H1 (cell line): ENCODE measurements around the gene NFE2L2.
"Not testable (repeated sequence)": the region's sequence is repeated elsewhere in the genome, so short reads cannot be mapped to it uniquely, and the experiment has no call there.

ENCODE experiments used
- ASH2L ChIP-seq: fragments of 200-600, 300-600 bp; sonication (generic); IDR thresholded peaks from one replicate; pipeline ENCODE4 v1.7.1; 2017; ENCODE audit warnings: low read length
- BACH1 ChIP-seq: IDR thresholded peaks from 2 replicates; pipeline ENCODE4 v1.6.1; 2012; ENCODE audit warnings: low read length, improper control_type of control experiment
- CTCF ChIP-seq, 3 experiments: IDR thresholded peaks; 1 replicate in 2 of 3; 2 replicates in 1 of 3; pipeline versions ENCODE4 v1.5.1 to v1.6.1; 2011; ENCODE audit warnings: low read length in 3 of 3, mild to moderate bottlenecking in 3 of 3, inconsistent platforms in 2 of 3, low read depth in 1 of 3, moderate library complexity in 1 of 3; ENCODE audit not compliant: insufficient read depth in 1 of 3; ENCODE audit errors: control extremely low read depth in 1 of 3
- EP300 ChIP-seq, 2 experiments: IDR thresholded peaks; 1 replicate in 1 of 2; 2 replicates in 1 of 2; pipeline ENCODE4 v1.6.1; 2011 to 2012; ENCODE audit warnings: low read depth in 2 of 2, low read length in 2 of 2, mild to moderate bottlenecking in 2 of 2, borderline replicate concordance in 1 of 2, inconsistent platforms in 1 of 2, moderate library complexity in 1 of 2
- EZH2 ChIP-seq: fragments of 200-600 bp; sonication (generic); IDR thresholded peaks from 2 replicates; pipeline ENCODE4 v1.7.1; 2012; ENCODE audit warnings: low read depth, mild to moderate bottlenecking, moderate library complexity, low read length, inconsistent platforms; ENCODE audit not compliant: severe bottlenecking
- FOSL1 ChIP-seq: IDR thresholded peaks from 2 replicates; pipeline ENCODE4 v1.6.1; 2011; ENCODE audit warnings: mild to moderate bottlenecking, low read depth, low read length, moderate library complexity; ENCODE audit not compliant: insufficient read depth
- GABPA ChIP-seq: IDR thresholded peaks from 2 replicates; pipeline ENCODE4 v1.6.1; 2011; ENCODE audit warnings: mild to moderate bottlenecking, low read length, moderate library complexity, borderline replicate concordance; ENCODE audit not compliant: insufficient read depth
- HDAC2 ChIP-seq, 2 experiments: fragments of 300-600 bp in 1 of 2; sonication (generic) in 1 of 2; IDR thresholded peaks; 2 replicates each; pipeline ENCODE4 v1.6.1; 2011 to 2012; ENCODE audit warnings: low read depth in 2 of 2, low read length in 2 of 2, mild to moderate bottlenecking in 2 of 2, moderate library complexity in 2 of 2, borderline replicate concordance in 1 of 2, inconsistent platforms in 1 of 2
- YY1 ChIP-seq: IDR thresholded peaks from 2 replicates; pipeline ENCODE4 v1.6.1; 2011; ENCODE audit warnings: low read depth, mild to moderate bottlenecking, low read length

- TF ChIP-seq CTCF (IDR thresholded peaks at IDR 0.05; ENCODE audit: control extremely low read depth in 1 of 3, insufficient read depth in 1 of 3, low read depth in 1 of 3, low read length in 3 of 3); FOSL1; ASH2L; EP300 (IDR thresholded peaks at IDR 0.05; ENCODE audit: borderline replicate concordance in 1 of 2, low read depth in 2 of 2, low read length in 2 of 2); HDAC2 (IDR thresholded peaks at IDR 0.05; ENCODE audit: borderline replicate concordance in 1 of 2, low read depth in 2 of 2, low read length in 2 of 2); BACH1; GABPA; YY1; EZH2: not testable (repeated sequence)
Observed at GRCh38 chr2:177309672-177310309, 45.3 kb upstream of the NFE2L2 start.
